GM19035 (cell line): ENCODE results near the gene TCF12.

ENCODE experiments used
- ATAC-seq: cut with Tn5 transposase; IDR thresholded peaks from one replicate; pipeline ENCODE4 v1.9.1; 2021; ENCODE audit not compliant: unreplicated experiment

Gene TCF12

GRCh38 chr15:57044072-57044702 is 125.7 kb downstream of the TCF12 start:
- no peak for ATAC-seq

GRCh38 chr15:57044970-57045369 is 126.5 kb downstream of the TCF12 start:
- no peak for ATAC-seq

GRCh38 chr15:57045741-57046382 is 127.4 kb downstream of the TCF12 start:
- peak; percentile 89 for ATAC-seq

GRCh38 chr15:57048930-57049549 is 130.6 kb downstream of the TCF12 start:
- ATAC-seq: no peak

- no peak for ATAC-seq
These were observed 135.0 kb downstream of the TCF12 start for GRCh38 chr15:57053470-57053869.

- ATAC-seq: no peak
These were observed 135.8 kb downstream of the TCF12 start for GRCh38 chr15:57054204-57054750.

- no peak for ATAC-seq
These were observed 137.9 kb downstream of the TCF12 start for GRCh38 chr15:57056357-57056756.

- ATAC-seq: no peak
These were observed 138.9 kb downstream of the TCF12 start for GRCh38 chr15:57057134-57057930.

GRCh38 chr15:57059026-57059660 is 140.7 kb downstream of the TCF12 start:
- no peak for ATAC-seq

- ATAC-seq: no peak
These were observed 142.4 kb downstream of the TCF12 start for GRCh38 chr15:57060799-57061198.

- ATAC-seq: no peak
These were observed 142.8 kb downstream of the TCF12 start for GRCh38 chr15:57061281-57061680.

GRCh38 chr15:57061696-57062095 is 143.3 kb downstream of the TCF12 start:
- no peak for ATAC-seq

GRCh38 chr15:57064033-57064432 is 145.6 kb downstream of the TCF12 start:
- ATAC-seq: no peak

GRCh38 chr15:57069423-57069822 is 151.0 kb downstream of the TCF12 start:
- ATAC-seq: no peak

GRCh38 chr15:57070674-57071073 is 152.2 kb downstream of the TCF12 start:
- no peak for ATAC-seq

- ATAC-seq: no peak
These were observed 161.0 kb downstream of the TCF12 start for GRCh38 chr15:57079446-57079845.

GRCh38 chr15:57079931-57080620 is 161.6 kb downstream of the TCF12 start:
- no peak for ATAC-seq

GRCh38 chr15:57082054-57082728 is 163.7 kb downstream of the TCF12 start:
- ATAC-seq: no peak

GRCh38 chr15:57084192-57084591 is 165.7 kb downstream of the TCF12 start:
- ATAC-seq: no peak

- no peak for ATAC-seq
These were observed 166.8 kb downstream of the TCF12 start for GRCh38 chr15:57085267-57085666.
